HL-60 (cell line): ENCODE data around the gene SLC26A4.

Experiments
- DNase-seq, 2 experiments: peaks; one replicate each; pipeline ENCODE4 v3.0.0-alpha.2; 2010 to 2020; ENCODE audit warnings: low read depth in 1 of 2, low spot score in 1 of 2
- H3K27ac ChIP-seq: fragments of 250-450 bp; sonication (Bioruptor Pico); replicated peaks from 2 replicates; pipeline ENCODE4 v1.5.1; 2020; ENCODE audit warnings: mild to moderate bottlenecking, moderate library complexity
- H3K27me3 ChIP-seq: fragments of 250-450 bp; sonication (Bioruptor Pico); 2 replicates; pipeline ENCODE4 v1.5.1; 2021; ENCODE audit warnings: mild to moderate bottlenecking, moderate library complexity; ENCODE audit not compliant: insufficient read depth, poor library complexity, severe bottlenecking
- H3K4me3 ChIP-seq: replicated peaks from 2 replicates; pipeline ENCODE4 v1.5.1; 2011; ENCODE audit warnings: mild to moderate bottlenecking, control low read depth, low read length; ENCODE audit not compliant: insufficient read depth
- CTCF ChIP-seq: IDR thresholded peaks from one replicate; pipeline ENCODE4 v1.5.1; 2011; ENCODE audit warnings: low read length, control low read depth, inconsistent platforms; ENCODE audit not compliant: insufficient read depth
- GABPA ChIP-seq: IDR thresholded peaks from 2 replicates; pipeline ENCODE4 v1.6.1; 2012; ENCODE audit warnings: low read depth
- POLR2AphosphoS5 ChIP-seq: IDR thresholded peaks from 2 replicates; pipeline ENCODE4 v1.6.1; 2012; ENCODE audit warnings: low read depth
- REST ChIP-seq: IDR thresholded peaks from 2 replicates; pipeline ENCODE4 v1.6.1; 2012; ENCODE audit warnings: low read depth; ENCODE audit not compliant: insufficient replicate concordance
- SPI1 ChIP-seq: IDR thresholded peaks from 2 replicates; pipeline ENCODE4 v1.6.1; 2012; ENCODE audit warnings: low read depth, mild to moderate bottlenecking, borderline replicate concordance
- long read RNA-seq: library from polyadenylated mRNA; unstranded; transcript quantifications from one replicate; pipeline ENCODE4 v2.0.0, GENCODE V29; 2020

SLC26A4 gene
- long read RNA-seq, partial matches to known transcripts = 0 of 9 reads
- long read RNA-seq, other reads (novel, unspliced or antisense) = 9 of 9 reads

- Histone ChIP-seq H3K4me3 (peak within 1 kb of the TSS; percentile 43), H3K27ac (no peak within 1 kb of the TSS), H3K27me3 (peaks cover 48% of the 10 kb centered on the region)
- TF ChIP-seq GABPA (no peak), SPI1 (no peak), POLR2AphosphoS5 (no peak), CTCF (no peak), REST (no peak)
- DNase-seq = no peak
Observed at GRCh38 chr7:107660381-107661080, at the start of gene SLC26A4. TSS of gene SLC26A4 (plus strand) at chr7:107660828. CDS start at chr7:107661642, 814 bp downstream.

GRCh38 chr7:107613439-107613838 lies 47.2 kb upstream of the SLC26A4 start:
- TF ChIP-seq POLR2AphosphoS5 = no peak
- no peak for TF ChIP-seq CTCF
- TF ChIP-seq REST = no peak
- TF ChIP-seq GABPA = no peak
- Histone ChIP-seq H3K4me3 (no peak overlapping the region), H3K27ac (no peak overlapping the region), H3K27me3 (no peaks in the 10 kb centered on the region)
- no peak for DNase-seq

GRCh38 chr7:107613948-107614347 lies 46.7 kb upstream of the SLC26A4 start:
- no peaks in the 10 kb centered on the region for H3K27me3 ChIP-seq

More at GRCh38 chr7:107613948-107614347, 46.7 kb upstream of the SLC26A4 start:
- no peak overlapping the region for H3K27ac ChIP-seq
- TF ChIP-seq SPI1 (no peak), CTCF (no peak), REST (no peak), GABPA (no peak), POLR2AphosphoS5 (no peak)
- no peak overlapping the region for H3K4me3 ChIP-seq
- no peak for DNase-seq
